ENCODE results near the gene ZNF672.
"Not testable (repeated sequence)": the region's sequence is repeated elsewhere in the genome, so short reads cannot be mapped to it uniquely, and the experiment has no call there.

ZNF672 gene

DNA sequence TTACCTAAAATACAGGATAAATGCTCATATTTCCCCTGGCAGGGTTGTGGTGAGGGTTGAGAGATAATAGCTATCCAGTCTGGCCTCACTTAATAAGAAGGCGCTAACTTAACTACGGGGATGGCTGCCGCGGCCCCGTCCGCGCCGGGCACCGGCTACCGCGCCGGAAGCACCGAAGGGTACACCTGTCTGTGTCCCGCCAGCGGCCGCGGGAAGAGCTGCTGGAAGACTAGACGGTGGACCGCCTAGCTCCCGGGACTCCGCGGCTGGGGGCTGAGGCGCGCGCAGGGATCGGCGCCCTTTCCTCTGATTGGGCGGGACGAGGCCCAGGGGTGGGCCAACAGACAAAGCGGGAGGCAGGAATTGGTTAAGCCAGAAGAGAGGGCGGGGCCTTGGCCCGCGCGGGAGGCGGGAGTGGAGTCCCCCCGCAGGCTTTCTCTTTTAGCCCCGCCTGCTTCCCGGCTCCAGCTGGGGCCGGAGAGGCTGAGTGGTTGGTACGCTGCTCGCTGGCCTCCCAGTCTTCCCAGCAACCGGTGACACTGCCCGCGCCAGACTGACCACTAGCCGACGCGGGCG lies at the start of gene ZNF672:
ZNF672 (plus strand) TSS at position 444 of the 576 bp plus-strand sequence. CDS start 9,051 bp downstream, outside the sequence.
- peak; percentile 95 for DNase-seq

- no peak for DNase-seq
Observed at GRCh38 chr1:248788327-248788726, 49.7 kb upstream of the ZNF672 start.

- DNase-seq: not testable (repeated sequence)
Observed at GRCh38 chr1:248789337-248789736, 48.7 kb upstream of the ZNF672 start.

DNA sequence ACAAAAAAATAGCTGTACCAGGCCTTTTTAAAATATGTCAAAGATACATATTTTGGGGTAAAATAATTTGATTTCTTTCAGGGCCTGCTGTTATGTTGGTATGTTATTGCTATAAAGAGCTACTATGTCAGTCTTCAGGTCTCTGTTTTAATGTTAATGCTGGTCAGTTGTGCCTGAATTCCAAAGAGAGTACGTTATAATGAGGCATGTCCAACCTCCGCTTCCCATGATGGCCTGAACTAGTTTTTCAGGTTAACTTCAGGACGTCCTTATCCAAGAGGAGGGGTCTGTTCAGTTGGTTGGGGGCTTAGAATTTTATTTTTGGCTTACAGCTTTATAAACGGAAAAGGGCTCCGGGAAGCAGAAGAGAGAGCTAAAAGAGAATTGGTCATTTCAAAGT lies 47.6 kb upstream of the ZNF672 start:
- no peak for DNase-seq

GRCh38 chr1:248791010-248791409 lies 47.0 kb upstream of the ZNF672 start:
- no peak for DNase-seq

- no peak for DNase-seq
Observed at GRCh38 chr1:248792342-248792741, 45.7 kb upstream of the ZNF672 start.

DNA sequence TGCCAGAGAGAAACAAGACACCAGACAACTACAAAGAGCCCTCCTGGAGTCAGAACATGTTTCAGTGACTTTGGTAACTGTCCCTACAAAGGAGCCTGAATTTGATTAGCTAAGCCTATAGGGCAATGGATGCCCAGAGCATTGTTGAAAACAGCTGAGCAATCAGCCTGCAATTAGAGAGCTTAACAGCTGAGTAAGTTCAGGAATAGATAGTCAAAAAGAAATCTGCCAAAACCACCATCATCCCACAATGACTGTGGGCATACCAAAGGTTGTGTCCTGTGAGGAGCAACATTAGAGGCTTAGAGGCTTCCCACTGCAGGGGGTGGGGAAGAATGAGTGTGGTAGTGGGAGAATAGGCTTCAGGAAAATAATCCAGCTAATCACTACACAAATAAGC lies 44.4 kb upstream of the ZNF672 start:
- DNase-seq: no peak

DNA sequence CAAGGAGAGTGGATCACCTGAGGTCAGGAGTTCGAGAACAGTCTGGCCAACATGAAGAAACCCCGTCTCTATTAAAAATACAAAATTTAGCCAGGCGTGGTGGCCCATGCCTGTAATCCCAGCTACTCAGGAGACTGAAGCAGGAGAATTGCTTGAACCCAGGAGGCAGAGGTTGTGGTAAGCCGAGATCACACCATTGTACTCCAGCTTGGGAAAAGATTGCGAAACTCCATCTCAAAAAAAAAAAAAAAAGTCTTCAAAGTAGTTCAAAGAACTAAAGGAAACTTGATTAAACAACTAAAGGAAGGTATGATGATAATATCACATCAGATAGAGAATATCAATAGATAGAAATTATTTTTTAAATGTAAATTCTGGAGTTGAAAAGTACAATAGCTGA lies 43.4 kb upstream of the ZNF672 start:
- not testable (repeated sequence) for DNase-seq

DNA sequence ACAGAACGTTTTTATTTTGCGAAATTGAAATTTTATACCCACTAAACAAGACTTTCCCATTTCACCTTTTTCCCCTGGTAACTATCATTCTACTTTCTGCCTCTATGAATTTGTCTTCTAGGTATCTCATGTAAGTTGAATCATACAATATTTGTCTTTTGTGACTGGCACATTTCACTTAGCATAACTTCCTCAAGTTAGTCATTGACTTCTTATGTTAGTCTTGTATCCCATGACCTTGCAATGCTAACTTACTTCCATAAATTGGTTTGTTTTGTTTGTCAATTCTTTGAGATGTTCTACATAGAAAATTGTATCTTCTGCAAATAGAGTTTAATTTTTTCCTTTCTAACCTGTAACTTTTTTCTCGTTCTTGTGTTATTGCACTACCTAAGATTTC lies 39.2 kb upstream of the ZNF672 start:
- no peak for DNase-seq

- no peak for DNase-seq
Observed at GRCh38 chr1:248800459-248800858, 37.6 kb upstream of the ZNF672 start.

DNA sequence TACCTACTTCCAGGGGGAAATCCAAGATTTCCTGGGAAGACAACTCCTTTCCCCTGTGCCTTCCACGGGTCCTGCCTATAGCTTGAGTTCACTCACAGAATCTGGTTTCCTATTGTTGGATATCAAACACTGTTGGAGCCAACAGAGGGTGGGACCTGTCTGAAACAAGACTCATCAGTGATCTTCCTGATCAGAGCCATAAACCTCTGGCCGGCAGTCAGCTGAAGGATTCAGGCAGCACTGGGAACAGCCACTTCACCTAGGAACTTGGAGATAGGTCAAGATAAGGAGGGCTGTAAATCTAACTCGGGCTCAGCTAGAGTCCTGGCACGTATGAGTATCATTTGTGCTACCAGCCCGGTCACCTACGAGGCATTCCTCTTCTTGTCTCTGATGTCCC lies 35.6 kb upstream of the ZNF672 start:
- no peak for DNase-seq

- DNase-seq: not testable (repeated sequence)
Observed at GRCh38 chr1:248803501-248803900, 34.5 kb upstream of the ZNF672 start.

- DNase-seq: no peak
Observed at GRCh38 chr1:248804771-248805681, 33.0 kb upstream of the ZNF672 start.

- no peak for DNase-seq
Observed at GRCh38 chr1:248805876-248806275, 32.1 kb upstream of the ZNF672 start.

DNA sequence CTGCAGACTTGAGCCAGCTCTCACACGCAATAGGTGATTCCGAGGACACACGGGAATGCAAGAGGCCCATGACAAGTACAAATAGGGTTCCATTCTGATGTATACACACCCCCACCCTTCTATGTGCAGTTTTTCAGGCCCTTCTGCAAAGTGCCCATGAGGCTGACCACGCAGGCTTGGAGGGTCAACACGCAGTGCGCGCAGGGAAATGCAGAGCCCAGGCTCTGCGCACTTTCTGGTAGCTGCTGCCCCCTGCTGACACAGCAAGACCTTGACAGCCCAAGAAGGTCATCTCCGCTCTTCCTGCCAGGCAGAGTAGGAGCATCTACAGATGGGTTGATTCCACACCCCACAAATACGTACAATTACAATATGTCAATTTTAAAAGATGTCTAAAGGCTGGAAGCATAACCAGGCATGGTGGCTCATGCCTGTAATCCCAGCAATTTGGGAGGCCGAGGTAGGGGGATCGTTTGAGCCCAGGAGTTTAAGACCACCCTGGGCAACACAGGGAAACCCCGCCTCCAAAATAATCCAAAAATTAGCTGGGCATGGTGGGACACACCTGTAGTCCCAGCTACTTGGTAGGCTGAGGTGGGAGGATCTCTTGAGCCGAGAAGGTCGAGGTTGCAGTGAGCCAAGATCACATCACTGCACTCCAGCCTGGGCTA lies 30.8 kb upstream of the ZNF672 start:
- peak; percentile 75 for DNase-seq

DNA sequence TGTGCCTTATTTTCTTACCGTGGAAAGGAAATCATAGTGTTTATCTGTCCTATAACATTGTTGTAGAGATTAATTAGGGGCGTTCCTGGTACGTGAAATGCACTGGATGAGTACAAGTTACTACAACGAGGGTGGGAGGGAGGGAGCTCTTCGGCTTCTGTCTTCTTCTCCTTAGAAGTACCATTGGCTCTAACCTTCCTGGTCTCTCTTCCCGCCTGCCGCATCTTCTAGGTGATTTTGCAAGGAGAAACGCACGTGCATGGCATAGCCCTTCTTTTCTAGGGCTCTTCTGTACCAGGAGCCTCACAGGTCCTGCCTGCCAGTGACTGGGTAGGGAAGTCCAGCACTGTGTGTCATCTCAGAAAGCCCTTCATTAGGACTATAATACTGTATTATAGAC lies 29.1 kb upstream of the ZNF672 start:
- no peak for DNase-seq

DNA sequence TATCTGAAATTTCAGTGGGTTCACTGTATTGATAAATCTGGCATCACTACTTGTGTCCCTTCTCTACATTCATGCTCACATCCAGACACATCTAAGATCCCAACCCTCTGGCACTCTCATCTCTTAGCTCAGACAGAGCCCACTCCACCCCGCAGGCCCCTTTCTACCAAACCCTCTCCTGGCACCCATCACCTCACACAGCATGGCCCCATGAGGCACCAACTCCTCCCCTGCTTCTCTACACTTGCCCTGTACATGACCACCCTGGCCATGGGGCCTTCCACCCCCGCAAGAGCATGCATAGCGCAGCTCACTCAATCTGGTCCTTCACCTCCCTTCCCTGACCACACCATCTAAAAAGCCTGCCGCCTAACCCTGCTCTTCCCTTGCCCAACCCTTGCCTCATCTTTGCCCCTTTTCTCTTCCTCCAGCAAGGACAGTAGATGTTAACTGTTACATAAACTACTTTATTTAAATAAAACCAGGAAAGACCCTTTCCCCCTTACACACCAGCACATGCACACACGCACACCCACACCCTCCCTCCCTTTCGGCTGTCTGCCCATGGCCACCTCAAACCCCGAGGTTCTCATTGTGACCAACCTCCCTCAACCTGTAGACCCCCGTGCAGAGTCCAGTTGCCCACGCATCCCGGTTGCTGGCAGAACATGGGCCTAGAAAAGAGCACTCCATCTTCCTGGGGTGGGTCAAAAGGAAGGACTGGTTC lies 27.9 kb upstream of the ZNF672 start:
- DNase-seq: no peak

GRCh38 chr1:248810727-248811513 lies 27.1 kb upstream of the ZNF672 start:
- DNase-seq: no peak

GRCh38 chr1:248811514-248812490 lies 26.2 kb upstream of the ZNF672 start:
- DNase-seq: no peak

- no peak for DNase-seq
Observed at GRCh38 chr1:248812736-248813425, 25.1 kb upstream of the ZNF672 start.
